Measurements from ENCODE around the gene ARMH2. TPM values are rescaled to one million over a fixed set of nuclear protein-coding genes. Genes with fewer than 3 reads are reported as not detected.

ARMH2 gene
- total and polyA plus RNA-seq, 12 donors = 0.39 TPM; not detected in 11

- Histone ChIP-seq H3K27ac (no peak overlapping the region), H3K36me3 (replicated peaks in 1 of 2) (no peaks in the 10 kb centered on the region), H3K4me1 (replicated peaks in 1 of 2) (no peaks in the 10 kb centered on the region), H3K27me3 (no peaks in the 10 kb centered on the region), H3K9me3 (replicated peaks in 1 of 3) (no peaks in the 10 kb centered on the region), H3K4me3 (no peak overlapping the region)
- WGBS, 4 donors = 91 to 93% (median 93%) methylated on average over 6 of the region's 6 CpGs
- intact Hi-C loops (cut with DNase I) = no loop called here
- no peak for TF ChIP-seq POLR2A (IDR thresholded peaks at IDR 0.05)
- no peak for TF ChIP-seq CTCF (IDR thresholded peaks at IDR 0.05)
- DNase-seq = no peak
Measured at GRCh38 chr6:24844903-24845302, 46.2 kb upstream of the ARMH2 start.

- H3K27me3 ChIP-seq = no peaks in the 10 kb centered on the region
- H3K4me3 ChIP-seq = no peak overlapping the region
- 79 to 97% (median 90%) methylated on average over 1 of the region's 1 CpG for WGBS, 4 donors
- H3K27ac ChIP-seq = no peak overlapping the region
- TF ChIP-seq CTCF (IDR thresholded peaks at IDR 0.05) (no peak), POLR2A (IDR thresholded peaks at IDR 0.05) (no peak)
- intact Hi-C loops (cut with DNase I) = no loop called here
- H3K4me1 ChIP-seq (replicated peaks in 1 of 2) = no peaks in the 10 kb centered on the region
- no peak for DNase-seq
- no peaks in the 10 kb centered on the region for H3K36me3 ChIP-seq (replicated peaks in 1 of 2)
- H3K9me3 ChIP-seq (replicated peaks in 1 of 3) = no peaks in the 10 kb centered on the region
Measured at GRCh38 chr6:24844061-24844460, 45.3 kb upstream of the ARMH2 start.

GRCh38 chr6:24840187-24840586 lies 41.5 kb upstream of the ARMH2 start:
- intact Hi-C loops (cut with DNase I) = no loop called here
- Histone ChIP-seq H3K9me3 (replicated peaks in 1 of 3) (no peaks in the 10 kb centered on the region), H3K27me3 (no peaks in the 10 kb centered on the region), H3K36me3 (replicated peaks in 1 of 2) (no peaks in the 10 kb centered on the region), H3K4me3 (no peak overlapping the region), H3K27ac (no peak overlapping the region), H3K4me1 (replicated peaks in 1 of 2) (no peaks in the 10 kb centered on the region)
- DNase-seq = no peak
- TF ChIP-seq POLR2A (IDR thresholded peaks at IDR 0.05) (no peak), CTCF (IDR thresholded peaks at IDR 0.05) (no peak)
- 69 to 84% (median 80%) methylated on average over 2 of the region's 2 CpGs for WGBS, 4 donors

DNA sequence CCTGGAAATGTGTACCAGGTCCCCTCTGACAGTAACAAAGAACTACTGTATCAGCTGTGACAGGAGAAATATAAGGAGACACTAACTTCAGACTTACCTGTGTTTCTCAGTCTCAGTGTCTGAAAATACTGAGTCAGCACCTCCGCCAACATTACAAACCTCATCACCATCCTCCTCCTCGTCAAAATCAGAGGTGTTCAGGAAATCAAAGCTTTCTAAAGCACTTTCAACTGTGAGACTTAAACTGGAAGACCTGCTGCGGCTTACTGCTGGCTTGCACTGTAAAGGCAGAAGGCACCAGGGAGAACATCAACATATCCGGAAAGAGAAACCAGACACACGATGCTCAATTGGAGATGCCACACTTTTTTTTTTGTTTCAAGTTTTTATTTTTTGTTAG lies 40.3 kb upstream of the ARMH2 start:
- DNase-seq = no peak
- Histone ChIP-seq H3K27ac (no peak overlapping the region), H3K9me3 (replicated peaks in 1 of 3) (no peaks in the 10 kb centered on the region), H3K27me3 (no peaks in the 10 kb centered on the region), H3K4me1 (replicated peaks in 1 of 2) (no peaks in the 10 kb centered on the region), H3K36me3 (replicated peaks in 1 of 2) (no peaks in the 10 kb centered on the region), H3K4me3 (no peak overlapping the region)
- TF ChIP-seq CTCF (IDR thresholded peaks at IDR 0.05) (no peak), POLR2A (IDR thresholded peaks at IDR 0.05) (no peak)
- 86 to 92% (median 90%) methylated on average over 5 of the region's 5 CpGs for WGBS, 4 donors
- intact Hi-C loops (cut with DNase I) = no loop called here
